Neural progenitor cell (in vitro differentiated cells): ENCODE data around the gene NSMCE1. TPM values are rescaled to one million over a fixed set of nuclear protein-coding genes. Genes with fewer than 3 reads are reported as not detected.

ENCODE experiments used
- DNase-seq: peaks from one replicate; pipeline ENCODE4 v3.0.0-alpha.2; 2016; ENCODE audit warnings: low spot score
- H2AFZ ChIP-seq: fragments of 200-600 bp; sonication (generic); replicated peaks from 2 replicates; pipeline ENCODE4 v1.6.1; 2016; ENCODE audit warnings: antibody characterized with exemption
- H3F3A ChIP-seq: fragments of 200-600 bp; sonication (generic); 2 replicates; pipeline ENCODE4 v1.6.1; 2016; ENCODE audit warnings: antibody characterized with exemption, low read depth
- H3K27ac ChIP-seq: fragments of 200-600 bp; sonication (generic); 2 replicates; pipeline ENCODE4 v1.5.1; 2016; ENCODE audit warnings: mild to moderate bottlenecking
- H3K27me3 ChIP-seq: fragments of 200-600 bp; sonication (generic); 2 replicates; pipeline ENCODE4 v1.6.1; 2016; ENCODE audit warnings: mild to moderate bottlenecking, moderate library complexity
- H3K36me3 ChIP-seq: fragments of 200-600 bp; sonication (generic); 2 replicates; pipeline ENCODE4 v1.5.1; 2016
- H3K4me1 ChIP-seq: fragments of 200-600 bp; sonication (generic); 2 replicates; pipeline ENCODE4 v1.6.1; 2016; ENCODE audit warnings: mixed run types
- H3K4me2 ChIP-seq: fragments of 200-600 bp; sonication (generic); 2 replicates; pipeline ENCODE4 v1.6.1; 2016
- H3K4me3 ChIP-seq: fragments of 200-600 bp; sonication (generic); 2 replicates; pipeline ENCODE4 v1.5.1; 2016
- H3K79me2 ChIP-seq: fragments of 200-600 bp; sonication (generic); 2 replicates; pipeline ENCODE4 v1.6.1; 2016; ENCODE audit warnings: low read depth
- H3K9ac ChIP-seq: fragments of 200-600 bp; sonication (generic); 2 replicates; pipeline ENCODE4 v1.6.1; 2016
- H3K9me3 ChIP-seq: fragments of 200-600 bp; sonication (generic); 2 replicates; pipeline ENCODE4 v1.5.1; 2016; ENCODE audit warnings: low read depth
- H4K20me1 ChIP-seq: fragments of 200-600 bp; sonication (generic); 2 replicates; pipeline ENCODE4 v1.6.1; 2016; ENCODE audit warnings: low read depth
- H3K27ac Mint-ChIP-seq: 3 replicates; pipeline ENCODE4 v1.8.0; 2021; ENCODE audit warnings: mixed read lengths
- H3K27me3 Mint-ChIP-seq: 2 replicates; pipeline ENCODE4 v1.8.0; 2022; ENCODE audit warnings: low read depth, mild to moderate bottlenecking, inconsistent platforms, moderate library complexity, mixed read lengths; ENCODE audit not compliant: insufficient read depth
- H3K36me3 Mint-ChIP-seq: 3 replicates; pipeline ENCODE4 v1.8.0; 2021; ENCODE audit warnings: mixed read lengths
- H3K4me1 Mint-ChIP-seq: 3 replicates; pipeline ENCODE4 v1.8.0; 2021; ENCODE audit warnings: mixed read lengths
- H3K4me3 Mint-ChIP-seq: 3 replicates; pipeline ENCODE4 v1.8.0; 2021; ENCODE audit warnings: mild to moderate bottlenecking, moderate library complexity, mixed read lengths
- H3K9me3 Mint-ChIP-seq: 3 replicates; pipeline ENCODE4 v1.8.0; 2020; ENCODE audit warnings: mixed read lengths
- EZH2 ChIP-seq: fragments of 200-600 bp; sonication (generic); IDR thresholded peaks from 2 replicates; pipeline ENCODE4 v1.6.1; 2017; ENCODE audit warnings: antibody characterized with exemption, mild to moderate bottlenecking, moderate library complexity
- EZH2phosphoT487 ChIP-seq: fragments of 200-600 bp; sonication (generic); IDR thresholded peaks from 2 replicates; pipeline ENCODE4 v1.6.1; 2017; ENCODE audit warnings: antibody characterized with exemption
- total RNA-seq: library from RNA; depleted of rRNA; stranded (reverse); fragments of >200 nt; gene quantifications from 2 replicates; pipeline ENCODE4 v1.2.3, GENCODE V29; 2015; ENCODE audit warnings: low replicate concordance
- TF ChIP-seq, protein P1 (sequence below): fragments of 200-600 bp; sonication (generic); IDR thresholded peaks from 2 replicates; pipeline ENCODE4 v1.5.1; 2017; ENCODE audit warnings: antibody characterized with exemption, mild to moderate bottlenecking

Gene NSMCE1
- total RNA-seq, 1 donor from 2014 or later: 83.4 TPM

DNA sequence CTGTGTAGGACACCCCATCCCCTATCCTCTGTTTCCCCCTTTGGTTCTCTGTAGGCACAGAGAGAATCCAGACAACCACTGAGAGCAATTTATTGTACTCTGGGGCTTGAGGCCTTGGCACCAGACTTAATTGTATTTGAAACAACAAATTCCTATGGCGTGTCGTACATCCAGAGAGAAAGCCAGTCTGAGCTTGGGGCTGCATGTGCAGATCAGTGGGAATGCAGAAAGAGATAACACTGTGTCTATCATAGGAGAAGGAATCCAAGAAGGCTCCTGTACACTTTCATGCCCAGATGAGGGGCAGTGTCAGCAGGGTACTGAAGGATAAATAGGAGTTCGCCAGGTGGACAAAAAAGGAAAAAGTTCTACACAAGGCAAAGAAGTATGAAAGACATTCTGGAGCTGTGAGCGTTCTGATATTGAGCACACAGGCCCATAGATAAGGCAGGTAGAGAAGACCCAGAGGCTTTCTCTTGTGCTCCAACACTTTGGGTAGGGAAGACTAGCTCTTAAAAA lies 23.2 kb upstream of the NSMCE1 start:
- no peaks in the 10 kb centered on the region for H3K4me1 Mint-ChIP-seq
- no peak overlapping the region for H3K4me3 ChIP-seq
- no peak overlapping the region for H2AFZ ChIP-seq
- TF ChIP-seq EZH2phosphoT487: no peak
- no peak for TF ChIP-seq EZH2
- TF ChIP-seq, protein P1, sequence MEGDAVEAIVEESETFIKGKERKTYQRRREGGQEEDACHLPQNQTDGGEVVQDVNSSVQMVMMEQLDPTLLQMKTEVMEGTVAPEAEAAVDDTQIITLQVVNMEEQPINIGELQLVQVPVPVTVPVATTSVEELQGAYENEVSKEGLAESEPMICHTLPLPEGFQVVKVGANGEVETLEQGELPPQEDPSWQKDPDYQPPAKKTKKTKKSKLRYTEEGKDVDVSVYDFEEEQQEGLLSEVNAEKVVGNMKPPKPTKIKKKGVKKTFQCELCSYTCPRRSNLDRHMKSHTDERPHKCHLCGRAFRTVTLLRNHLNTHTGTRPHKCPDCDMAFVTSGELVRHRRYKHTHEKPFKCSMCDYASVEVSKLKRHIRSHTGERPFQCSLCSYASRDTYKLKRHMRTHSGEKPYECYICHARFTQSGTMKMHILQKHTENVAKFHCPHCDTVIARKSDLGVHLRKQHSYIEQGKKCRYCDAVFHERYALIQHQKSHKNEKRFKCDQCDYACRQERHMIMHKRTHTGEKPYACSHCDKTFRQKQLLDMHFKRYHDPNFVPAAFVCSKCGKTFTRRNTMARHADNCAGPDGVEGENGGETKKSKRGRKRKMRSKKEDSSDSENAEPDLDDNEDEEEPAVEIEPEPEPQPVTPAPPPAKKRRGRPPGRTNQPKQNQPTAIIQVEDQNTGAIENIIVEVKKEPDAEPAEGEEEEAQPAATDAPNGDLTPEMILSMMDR: no peak
- no peak overlapping the region for H3K4me2 ChIP-seq
- H3K27me3 ChIP-seq: no peaks in the 10 kb centered on the region
- H3K9ac ChIP-seq: no peak overlapping the region
- H3K27ac ChIP-seq: no peak overlapping the region
- H3K9me3 ChIP-seq: no peaks in the 10 kb centered on the region
- no peak for DNase-seq
- no peak overlapping the region for H3K27ac Mint-ChIP-seq
- no peaks in the 10 kb centered on the region for H3K79me2 ChIP-seq
- peaks cover 2% of the 10 kb centered on the region for H3K27me3 Mint-ChIP-seq
- peaks cover 7% of the 10 kb centered on the region for H3F3A ChIP-seq
- H3K36me3 Mint-ChIP-seq: no peaks in the 10 kb centered on the region
- no peaks in the 10 kb centered on the region for H4K20me1 ChIP-seq
- no peaks in the 10 kb centered on the region for H3K36me3 ChIP-seq
- H3K9me3 Mint-ChIP-seq: peaks cover 3% of the 10 kb centered on the region
- H3K4me3 Mint-ChIP-seq: no peak overlapping the region
- no peaks in the 10 kb centered on the region for H3K4me1 ChIP-seq

DNA sequence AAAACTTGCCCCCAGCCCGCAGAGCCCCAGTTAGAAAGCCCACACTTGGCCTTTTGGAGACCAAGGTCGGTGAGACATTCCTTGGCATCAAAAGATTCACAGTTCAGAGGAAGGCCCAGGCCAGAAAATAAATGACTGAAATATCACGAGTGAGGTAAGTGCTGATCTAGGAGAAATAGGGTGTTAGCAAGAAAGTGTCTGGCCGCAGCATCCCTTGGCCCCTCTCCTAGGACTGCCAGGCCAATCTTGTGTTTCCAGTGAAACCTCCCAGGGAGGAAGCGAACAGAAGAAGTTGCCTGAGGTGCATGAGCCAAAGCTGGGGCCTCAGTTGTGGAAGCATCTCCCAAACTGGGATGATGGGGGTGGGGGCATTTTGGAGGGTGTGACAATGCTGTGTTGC lies 22.5 kb upstream of the NSMCE1 start:
- H2AFZ ChIP-seq: no peak overlapping the region
- no peak for DNase-seq
- H3K27me3 ChIP-seq: no peaks in the 10 kb centered on the region
- Mint-ChIP-seq H3K9me3 (peaks cover 3% of the 10 kb centered on the region), H3K27ac (no peak overlapping the region), H3K4me3 (no peak overlapping the region), H3K36me3 (no peaks in the 10 kb centered on the region), H3K4me1 (peaks cover 5% of the 10 kb centered on the region), H3K27me3 (peaks cover 2% of the 10 kb centered on the region)
- no peak overlapping the region for H3K27ac ChIP-seq
- H3K9me3 ChIP-seq: no peaks in the 10 kb centered on the region
- TF ChIP-seq, protein P1: no peak
- TF ChIP-seq EZH2: no peak
- no peak for TF ChIP-seq EZH2phosphoT487
- H3K4me1 ChIP-seq: no peaks in the 10 kb centered on the region
- H3K9ac ChIP-seq: no peak overlapping the region
- H3K4me3 ChIP-seq: no peak overlapping the region
- peaks cover 7% of the 10 kb centered on the region for H3F3A ChIP-seq
- no peak overlapping the region for H3K4me2 ChIP-seq
- no peaks in the 10 kb centered on the region for H3K36me3 ChIP-seq
- H4K20me1 ChIP-seq: no peaks in the 10 kb centered on the region
- no peaks in the 10 kb centered on the region for H3K79me2 ChIP-seq

DNA sequence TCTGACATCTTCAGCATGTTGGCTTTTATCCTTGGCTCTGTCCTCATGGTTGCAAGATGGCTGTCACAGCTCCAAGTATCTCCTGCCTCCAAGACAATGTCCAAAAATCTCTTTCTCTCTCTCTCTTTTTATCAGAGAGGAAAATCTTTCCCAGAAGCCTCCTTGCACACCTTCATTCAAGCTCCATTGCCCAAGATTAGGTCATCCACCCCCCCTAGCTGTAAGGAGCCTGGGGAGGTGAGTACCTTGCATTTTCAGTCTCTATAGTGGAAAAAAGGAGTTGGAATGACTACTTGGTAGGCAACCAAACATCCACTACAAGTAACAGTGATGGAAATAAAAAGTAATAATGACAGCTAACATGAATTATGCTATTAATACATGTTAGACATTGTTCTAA lies 22.0 kb upstream of the NSMCE1 start:
- Histone ChIP-seq H3K4me1 (no peaks in the 10 kb centered on the region), H3K9me3 (no peaks in the 10 kb centered on the region), H3K9ac (no peak overlapping the region), H3K4me3 (no peak overlapping the region), H3K27me3 (no peaks in the 10 kb centered on the region), H3K4me2 (no peak overlapping the region), H3K27ac (no peak overlapping the region), H3K36me3 (no peaks in the 10 kb centered on the region), H2AFZ (no peak overlapping the region), H3K79me2 (no peaks in the 10 kb centered on the region), H3F3A (peaks cover 7% of the 10 kb centered on the region), H4K20me1 (no peaks in the 10 kb centered on the region)
- no peak for TF ChIP-seq EZH2
- TF ChIP-seq, protein P1: no peak
- TF ChIP-seq EZH2phosphoT487: no peak
- peaks cover 3% of the 10 kb centered on the region for H3K9me3 Mint-ChIP-seq
- no peak for DNase-seq
- H3K27ac Mint-ChIP-seq: no peak overlapping the region
- H3K36me3 Mint-ChIP-seq: no peaks in the 10 kb centered on the region
- H3K27me3 Mint-ChIP-seq: peaks cover 5% of the 10 kb centered on the region
- H3K4me3 Mint-ChIP-seq: no peak overlapping the region
- peaks cover 8% of the 10 kb centered on the region for H3K4me1 Mint-ChIP-seq
